Measurements from ENCODE around the gene CCDC13. TPM values are rescaled to one million over a fixed set of nuclear protein-coding genes. Genes with fewer than 3 reads are reported as not detected.

The CCDC13 gene
- polyA plus RNA-seq, 1 donor from 2014 or later, result 6.5 TPM

- H3K27me3 ChIP-seq (ENCODE audit: insufficient read depth, low read depth, low read length), result no peaks in the 10 kb centered on the region
- H3K9me3 ChIP-seq (ENCODE audit: low read length), result no peaks in the 10 kb centered on the region
- no peak overlapping the region for H3K27ac ChIP-seq (ENCODE audit: low read length)
- H3K4me2 ChIP-seq (ENCODE audit: low read length), result no peak overlapping the region
- H3K9me2 ChIP-seq (ENCODE audit: insufficient read depth, low read length), result no peaks in the 10 kb centered on the region
- TF ChIP-seq TAF1 (IDR thresholded peaks at IDR 0.05; ENCODE audit: low read depth), result no peak
- no peak for TF ChIP-seq EP300 (conservative IDR thresholded peaks at IDR 0.05; ENCODE audit: poor library complexity, severe bottlenecking)
- TF ChIP-seq MXI1 (conservative IDR thresholded peaks at IDR 0.05; ENCODE audit: poor library complexity, severe bottlenecking), result no peak
- TF ChIP-seq REST (IDR thresholded peaks at IDR 0.05; ENCODE audit: borderline replicate concordance), result no peak
- no peak for TF ChIP-seq RAD21 (conservative IDR thresholded peaks at IDR 0.05)
- no peak overlapping the region for H3K9ac ChIP-seq (ENCODE audit: low read length)
- no peaks in the 10 kb centered on the region for H4K20me1 ChIP-seq (ENCODE audit: insufficient read depth)
- H2AFZ ChIP-seq (ENCODE audit: low read depth, low read length), result no peak overlapping the region
- no peak overlapping the region for H3K4me3 ChIP-seq (ENCODE audit: low read length)
- H3K79me2 ChIP-seq (replicated peaks; ENCODE audit: insufficient read depth, low read length), result no peaks in the 10 kb centered on the region
- H3F3A ChIP-seq (ENCODE audit: insufficient read depth, low read length, poor library complexity, severe bottlenecking), result no peaks in the 10 kb centered on the region
- no peaks in the 10 kb centered on the region for H3K36me3 ChIP-seq (ENCODE audit: insufficient read depth, low read length)
Measured at GRCh38 chr3:42730706-42731420, 42.2 kb downstream of the CCDC13 start.

- H3K27me3 ChIP-seq (ENCODE audit: insufficient read depth, low read depth, low read length), result no peaks in the 10 kb centered on the region
- no peaks in the 10 kb centered on the region for H3F3A ChIP-seq (ENCODE audit: insufficient read depth, low read length, poor library complexity, severe bottlenecking)
- no peak overlapping the region for H3K27ac ChIP-seq (ENCODE audit: low read length)
- H3K4me3 ChIP-seq (ENCODE audit: low read length), result no peak overlapping the region
- no peak for TF ChIP-seq POLR2AphosphoS5 (IDR thresholded peaks at IDR 0.05)
- no peak for TF ChIP-seq SMC3 (conservative IDR thresholded peaks at IDR 0.05; ENCODE audit: poor library complexity)
- no peak for TF ChIP-seq CTCF (IDR thresholded peaks at IDR 0.05; ENCODE audit: poor library complexity, severe bottlenecking)
- no peak for TF ChIP-seq MXI1 (conservative IDR thresholded peaks at IDR 0.05; ENCODE audit: poor library complexity, severe bottlenecking)
- no peak for TF ChIP-seq TAF1 (IDR thresholded peaks at IDR 0.05; ENCODE audit: low read depth)
- TF ChIP-seq REST (IDR thresholded peaks at IDR 0.05; ENCODE audit: borderline replicate concordance), result no peak
- TF ChIP-seq EZH2 (IDR thresholded peaks at IDR 0.05; ENCODE audit: borderline replicate concordance, insufficient read depth, low read length, poor library complexity, severe bottlenecking), result no peak
- no peak for TF ChIP-seq RAD21 (conservative IDR thresholded peaks at IDR 0.05)
- TF ChIP-seq EP300 (conservative IDR thresholded peaks at IDR 0.05; ENCODE audit: poor library complexity, severe bottlenecking), result no peak
- no peak overlapping the region for H3K4me2 ChIP-seq (ENCODE audit: low read length)
- H3K79me2 ChIP-seq (replicated peaks; ENCODE audit: insufficient read depth, low read length), result no peaks in the 10 kb centered on the region
- H2AFZ ChIP-seq (ENCODE audit: low read depth, low read length), result no peak overlapping the region
- no peaks in the 10 kb centered on the region for H3K9me3 ChIP-seq (ENCODE audit: low read length)
- no peaks in the 10 kb centered on the region for H3K9me2 ChIP-seq (ENCODE audit: insufficient read depth, low read length)
- H3K36me3 ChIP-seq (ENCODE audit: insufficient read depth, low read length), result no peaks in the 10 kb centered on the region
- no peaks in the 10 kb centered on the region for H4K20me1 ChIP-seq (ENCODE audit: insufficient read depth)
- no peak overlapping the region for H3K9ac ChIP-seq (ENCODE audit: low read length)
Measured at GRCh38 chr3:42730294-42730693, 42.8 kb downstream of the CCDC13 start.

Measured in neural cell (in vitro differentiated cells).